Thymus (tissue), 11 donors: ENCODE data around the gene SELP. TPM values are rescaled to one million over a fixed set of nuclear protein-coding genes. Genes with fewer than 3 reads are reported as not detected.

Experiments used
- DNase-seq, 9 donors: peaks; one replicate each; pipeline ENCODE4 v3.0.0-alpha.2; 2013; ENCODE audit warnings: low spot score in 9 of 9, low read depth in 6 of 9, missing footprints in 1 of 9
- H3K27ac ChIP-seq, 2 donors: one replicate each; pipeline ENCODE4 v1.5.1; 2013; ENCODE audit warnings: control low read depth in 1 of 2, low read depth in 1 of 2, low read length in 1 of 2, mild to moderate bottlenecking in 1 of 2, moderate library complexity in 1 of 2
- H3K27me3 ChIP-seq, 2 donors: one replicate each; pipeline ENCODE4 v1.5.1; 2013; ENCODE audit warnings: low read length in 1 of 2; ENCODE audit not compliant: control insufficient read depth in 2 of 2, insufficient read depth in 1 of 2
- H3K36me3 ChIP-seq, 2 donors: one replicate each; pipeline ENCODE4 v1.5.1; 2013; ENCODE audit warnings: low read length in 1 of 2, mild to moderate bottlenecking in 1 of 2, moderate library complexity in 1 of 2; ENCODE audit not compliant: control insufficient read depth in 2 of 2, insufficient read depth in 2 of 2
- H3K4me1 ChIP-seq, 2 donors: one replicate each; pipeline ENCODE4 v1.5.1; 2013; ENCODE audit warnings: low read length in 2 of 2; ENCODE audit not compliant: control insufficient read depth in 2 of 2, insufficient read depth in 2 of 2
- H3K4me3 ChIP-seq, 2 donors: one replicate each; pipeline ENCODE4 v1.5.1; 2013; ENCODE audit warnings: low read length in 2 of 2, control low read depth in 1 of 2, mild to moderate bottlenecking in 1 of 2
- H3K9me3 ChIP-seq, 2 donors: one replicate each; pipeline ENCODE4 v1.5.1; 2013; ENCODE audit warnings: low read length in 1 of 2, mild to moderate bottlenecking in 1 of 2; ENCODE audit not compliant: control insufficient read depth in 2 of 2, insufficient read depth in 1 of 2
- whole genome bisulfite sequencing: extraction: QIAGEN DNeasy Blood & Tissue Kit; methylation state at CpG from one replicate; pipeline ENCODE4 v1.1.7; 2013; 5-methylcytosine and 5-hydroxymethylcytosine counted together
- polyA plus RNA-seq: library from polyadenylated mRNA; stranded (reverse); fragments of 200-250 nt; gene quantifications from one replicate; pipeline ENCODE4 v1.2.3, GENCODE V29; 2013
- total RNA-seq: library from RNA; stranded (reverse); fragments of 120-200 nt; gene quantifications from one replicate; pipeline ENCODE4 v1.2.4, GENCODE V29; 2013
- donor health status: healthy.

The SELP gene
- total and polyA plus RNA-seq, 2 donors, result 1.0 to 3.7 TPM

- Histone ChIP-seq H3K27ac (no peak overlapping the region), H3K9me3 (peaks cover 2 to 17% of the 10 kb centered on the region in 2 donors)
- 95% methylated on average over 3 of the region's 3 CpGs for WGBS
Observed at GRCh38 chr1:169631249-169631648, 1.3 kb upstream of the SELP start.

GRCh38 chr1:169624912-169625311 lies 5.0 kb downstream of the SELP start:
- no peak for DNase-seq
- no peak overlapping the region for H3K4me3 ChIP-seq
- no peak overlapping the region for H3K27ac ChIP-seq
- WGBS, result 60% methylated on average over 2 of the region's 2 CpGs
- H3K36me3 ChIP-seq, result no peaks in the 10 kb centered on the region
- peaks cover 3 to 20% of the 10 kb centered on the region in 2 donors for H3K4me1 ChIP-seq
- no peaks in the 10 kb centered on the region for H3K9me3 ChIP-seq
- no peaks in the 10 kb centered on the region for H3K27me3 ChIP-seq

More at GRCh38 chr1:169631249-169631648, 1.3 kb upstream of the SELP start:
- Histone ChIP-seq H3K36me3 (no peaks in the 10 kb centered on the region), H3K27me3 (no peaks in the 10 kb centered on the region), H3K4me1 (peaks cover 0 to 7% of the 10 kb centered on the region in 2 donors), H3K4me3 (no peak overlapping the region)
- no peak for DNase-seq

DNA sequence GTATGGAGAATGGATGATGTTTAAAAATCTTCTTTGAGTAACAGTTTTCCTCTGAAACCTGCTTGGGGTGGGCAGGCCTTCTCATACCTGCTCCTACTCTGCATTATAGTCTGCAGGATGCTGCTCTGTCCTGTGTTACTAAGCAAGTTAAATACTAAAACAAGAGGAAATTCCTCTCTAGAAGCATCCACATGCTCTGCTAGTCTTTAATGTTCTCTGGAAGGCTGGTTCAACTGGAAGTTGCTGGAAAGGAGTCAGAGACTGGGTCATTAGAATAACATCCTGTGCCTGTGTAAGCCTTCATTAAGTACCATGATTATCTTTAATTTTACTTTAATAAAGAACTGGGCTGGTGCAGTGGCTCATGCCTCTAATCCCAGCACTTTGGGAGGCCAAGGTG lies 5.8 kb downstream of the SELP start:
- Histone ChIP-seq H3K4me3 (no peak overlapping the region), H3K9me3 (no peaks in the 10 kb centered on the region), H3K27ac (no peak overlapping the region), H3K4me1 (peaks cover 3 to 20% of the 10 kb centered on the region in 2 donors), H3K27me3 (no peaks in the 10 kb centered on the region), H3K36me3 (no peaks in the 10 kb centered on the region)
- DNase-seq, result no peak

- H3K9me3 ChIP-seq, result no peaks in the 10 kb centered on the region
- peak overlapping the region; percentile 14 to 26 for H3K27ac ChIP-seq
- no peaks in the 10 kb centered on the region for H3K27me3 ChIP-seq
- peak in 1 of 9 donors; percentile 41 for DNase-seq
- H3K4me3 ChIP-seq, result no peak overlapping the region
- H3K4me1 ChIP-seq, result peaks cover 3 to 19% of the 10 kb centered on the region in 2 donors
- H3K36me3 ChIP-seq, result no peaks in the 10 kb centered on the region
- WGBS, result 76% methylated on average over 6 of the region's 6 CpGs
Observed at GRCh38 chr1:169623132-169623926, 6.6 kb downstream of the SELP start.

DNA sequence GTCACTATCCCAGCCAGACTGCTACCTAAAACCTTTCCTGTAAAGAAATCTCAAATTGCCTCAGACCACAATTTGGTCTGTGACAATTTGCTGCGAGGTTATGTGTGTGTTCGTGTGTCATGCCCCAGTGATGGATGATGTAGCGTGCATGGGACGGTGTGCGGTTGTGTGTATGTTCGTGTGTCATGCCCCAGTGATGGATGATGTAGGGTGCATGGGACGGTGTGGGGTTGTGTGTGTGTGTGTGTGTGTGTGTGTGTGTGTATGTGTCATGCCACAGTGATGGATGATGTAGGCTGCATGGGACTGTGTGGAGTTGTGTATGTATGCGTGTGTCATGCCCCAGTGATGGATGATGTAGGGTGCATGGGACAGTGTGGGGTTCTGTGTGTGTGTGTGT lies 9.4 kb downstream of the SELP start:
- H3K4me3 ChIP-seq, result no peak overlapping the region
- H3K27ac ChIP-seq, result no peak overlapping the region
- WGBS, result 94% methylated on average over 8 of the region's 8 CpGs
- no peaks in the 10 kb centered on the region for H3K9me3 ChIP-seq
- DNase-seq, result no peak
- H3K36me3 ChIP-seq, result no peaks in the 10 kb centered on the region
- H3K27me3 ChIP-seq, result no peaks in the 10 kb centered on the region
- H3K4me1 ChIP-seq, result peaks cover 3 to 10% of the 10 kb centered on the region in 2 donors

DNA sequence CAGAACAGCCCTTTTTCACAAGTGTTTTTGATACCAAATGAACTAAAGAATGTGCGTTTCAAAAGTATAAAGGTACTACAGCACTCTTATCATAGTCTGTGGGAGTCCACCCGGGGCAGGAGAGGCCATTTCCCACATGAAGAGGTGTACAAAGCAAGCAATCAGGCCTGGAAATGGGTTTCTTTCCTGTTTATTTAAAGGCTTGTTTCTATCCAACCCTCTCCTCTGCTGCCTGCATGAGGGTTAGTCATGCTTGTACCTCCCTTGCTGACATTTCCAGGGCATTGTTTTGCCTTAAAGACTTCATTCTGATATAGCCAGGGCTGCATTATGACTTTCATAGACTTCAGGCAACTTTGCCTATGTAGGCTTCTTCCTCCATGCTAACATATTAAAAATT lies 11.6 kb downstream of the SELP start:
- Histone ChIP-seq H3K27ac (no peak overlapping the region), H3K4me3 (no peak overlapping the region), H3K9me3 (no peaks in the 10 kb centered on the region), H3K27me3 (no peaks in the 10 kb centered on the region), H3K4me1 (peaks cover 0 to 3% of the 10 kb centered on the region in 2 donors), H3K36me3 (no peaks in the 10 kb centered on the region)
- 94% methylated on average over 2 of the region's 2 CpGs for WGBS
- DNase-seq, result no peak

DNA sequence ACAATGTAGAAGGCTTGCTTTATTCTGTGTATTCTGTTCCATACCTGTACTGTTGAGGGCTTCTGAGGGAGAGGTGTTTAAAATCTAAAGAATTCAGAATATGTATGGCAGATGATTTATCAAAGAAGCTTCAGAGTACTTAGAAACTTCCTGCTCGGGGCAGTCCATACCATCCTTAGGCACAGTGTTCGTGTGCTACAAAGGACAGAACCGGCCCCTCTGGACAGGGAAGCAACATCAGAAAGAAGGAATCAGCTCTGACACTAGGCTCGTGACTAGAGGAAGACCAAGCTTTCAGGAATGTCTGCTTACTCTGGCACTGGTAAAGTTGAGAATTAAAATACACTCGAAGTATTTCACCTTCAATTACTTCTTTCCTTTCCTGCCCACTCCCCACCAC lies 14.1 kb downstream of the SELP start:
- no peak overlapping the region for H3K27ac ChIP-seq
- H3K27me3 ChIP-seq, result no peaks in the 10 kb centered on the region
- H3K9me3 ChIP-seq, result no peaks in the 10 kb centered on the region
- H3K4me1 ChIP-seq, result no peaks in the 10 kb centered on the region
- no peak for DNase-seq
- 93% methylated on average over 5 of the region's 5 CpGs for WGBS
- no peaks in the 10 kb centered on the region for H3K36me3 ChIP-seq
- no peak overlapping the region for H3K4me3 ChIP-seq

DNA sequence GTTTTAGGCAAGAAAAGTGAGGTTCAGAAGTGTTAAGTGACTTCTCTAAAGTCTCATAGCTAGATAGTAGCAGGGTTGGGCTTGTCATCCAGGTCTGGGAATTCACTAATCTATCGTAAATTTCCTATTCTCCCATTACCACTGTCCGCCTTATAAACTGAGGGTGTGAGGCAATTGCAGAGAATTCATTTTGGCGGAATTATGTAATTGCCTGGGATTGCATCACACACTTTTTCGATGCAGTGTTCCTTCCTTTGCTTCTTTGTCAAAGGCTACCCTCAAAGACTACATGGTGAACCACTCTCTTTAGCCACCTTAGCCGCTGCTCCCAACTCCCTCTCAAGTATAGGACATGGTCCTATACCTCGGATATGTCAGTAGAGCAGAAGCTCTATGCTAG lies 19.1 kb downstream of the SELP start:
- Histone ChIP-seq H3K36me3 (no peaks in the 10 kb centered on the region), H3K27ac (no peak overlapping the region), H3K4me3 (no peak overlapping the region), H3K27me3 (no peaks in the 10 kb centered on the region), H3K9me3 (no peaks in the 10 kb centered on the region), H3K4me1 (no peaks in the 10 kb centered on the region)
- DNase-seq, result no peak
- WGBS, result 90% methylated on average over 6 of the region's 6 CpGs

DNA sequence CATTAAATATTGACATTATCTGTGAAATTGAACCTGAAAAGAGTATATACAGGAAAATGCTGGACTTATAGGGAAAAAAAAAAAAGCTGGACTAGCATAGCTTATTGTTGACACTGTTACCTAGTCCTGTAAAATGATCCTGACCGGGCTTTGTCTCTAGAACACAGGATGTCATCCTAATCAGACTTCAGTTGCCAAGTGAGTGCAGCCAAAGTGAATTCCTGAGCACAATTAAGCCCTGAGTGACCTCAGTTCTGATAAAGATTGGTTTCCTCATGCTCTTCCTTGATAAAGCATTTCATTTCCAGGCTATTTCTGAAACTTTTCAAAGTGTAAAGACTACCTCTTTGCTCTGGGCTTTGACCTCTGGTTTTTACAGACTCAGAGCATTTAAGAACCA lies 19.8 kb downstream of the SELP start:
- Histone ChIP-seq H3K27ac (no peak overlapping the region), H3K4me3 (no peak overlapping the region), H3K9me3 (no peaks in the 10 kb centered on the region), H3K36me3 (no peaks in the 10 kb centered on the region), H3K27me3 (no peaks in the 10 kb centered on the region), H3K4me1 (peaks cover 0 to 2% of the 10 kb centered on the region in 2 donors)
- DNase-seq, result no peak
- WGBS, result 91% methylated on average over 1 of the region's 1 CpG
